Thyroid gland (tissue), 4 donors: ENCODE measurements around the gene RAE1. TPM values are rescaled to one million over a fixed set of nuclear protein-coding genes. Genes with fewer than 3 reads are reported as not detected.

ENCODE experiments used
- DNase-seq, 2 donors: peaks; one replicate each; pipeline ENCODE4 v3.0.0-alpha.2; 2019
- H3K27ac ChIP-seq, 3 donors: fragments of 200-600 bp; sonication (generic); 1 replicate in 2 of 3; 2 replicates in 1 of 3; pipeline ENCODE4 v1.5.1; 2016 to 2019; ENCODE audit warnings: mild to moderate bottlenecking in 1 of 3, moderate library complexity in 1 of 3
- H3K27me3 ChIP-seq: fragments of 200-600 bp; sonication (generic); one replicate; pipeline ENCODE4 v1.5.1; 2019
- H3K36me3 ChIP-seq, 2 donors: fragments of 200-600 bp; sonication (generic); one replicate each; pipeline ENCODE4 v1.5.1; 2016 to 2019
- H3K4me1 ChIP-seq, 2 donors: fragments of 200-600 bp; sonication (generic); one replicate each; pipeline ENCODE4 v1.5.1; 2017 to 2019
- H3K4me3 ChIP-seq, 3 donors: fragments of 200-600 bp; sonication (generic); replicated peaks in 1 of 3; 1 replicate in 2 of 3; 2 replicates in 1 of 3; pipeline ENCODE4 v1.5.1; 2016; ENCODE audit warnings: mild to moderate bottlenecking in 1 of 3
- H3K9me3 ChIP-seq: fragments of 200-600 bp; sonication (generic); one replicate; pipeline ENCODE4 v1.5.1; 2017
- POLR2A ChIP-seq, 2 donors: fragments of 450-650 bp; IDR thresholded peaks; one replicate each; pipeline ENCODE4 v1.6.1; 2017; ENCODE audit warnings: antibody characterized with exemption in 2 of 2, mild to moderate bottlenecking in 2 of 2, moderate library complexity in 1 of 2
- WGBS, 2 donors: methylation state at CpG; one replicate each; pipeline ENCODE4 v1.1.5; 2017; 5-methylcytosine and 5-hydroxymethylcytosine counted together
- intact Hi-C: fragments of 100-400 bp; cut with DNase I; formaldehyde crosslinking; loops from one replicate; pipeline ENCODE4 v1.15.1; 2023
- microRNA-seq: library from miRNA; unstranded; fragments of <30 nt; microRNA quantifications from one replicate; pipeline ENCODE4, GENCODE V29; 2016
- small RNA-seq: library from RNA; depleted of rRNA; stranded (forward); fragments of <200 nt; gene quantifications from one replicate; pipeline ENCODE3, GENCODE V24; 2016
- total RNA-seq, 4 donors: library from RNA; depleted of rRNA; stranded (reverse); fragments of >200 nt; gene quantifications; one replicate each; pipeline ENCODE4 v1.2.3, GENCODE V29; 2016
- TF ChIP-seq, protein P1 (sequence below), 6 experiments: fragments of 200-600 bp in 3 of 6; fragments of 450-650 bp in 3 of 6; sonication (generic) in 3 of 6; IDR thresholded peaks; one replicate each; pipeline ENCODE4 v1.5.1; 2016 to 2019; ENCODE audit warnings: antibody characterized with exemption in 6 of 6, mild to moderate bottlenecking in 2 of 6, inconsistent platforms in 1 of 6, moderate library complexity in 1 of 6

RAE1 gene
- total RNA-seq, 4 donors from 2014 or later: 17.5 to 26.4 (median 22.3) TPM

DNA sequence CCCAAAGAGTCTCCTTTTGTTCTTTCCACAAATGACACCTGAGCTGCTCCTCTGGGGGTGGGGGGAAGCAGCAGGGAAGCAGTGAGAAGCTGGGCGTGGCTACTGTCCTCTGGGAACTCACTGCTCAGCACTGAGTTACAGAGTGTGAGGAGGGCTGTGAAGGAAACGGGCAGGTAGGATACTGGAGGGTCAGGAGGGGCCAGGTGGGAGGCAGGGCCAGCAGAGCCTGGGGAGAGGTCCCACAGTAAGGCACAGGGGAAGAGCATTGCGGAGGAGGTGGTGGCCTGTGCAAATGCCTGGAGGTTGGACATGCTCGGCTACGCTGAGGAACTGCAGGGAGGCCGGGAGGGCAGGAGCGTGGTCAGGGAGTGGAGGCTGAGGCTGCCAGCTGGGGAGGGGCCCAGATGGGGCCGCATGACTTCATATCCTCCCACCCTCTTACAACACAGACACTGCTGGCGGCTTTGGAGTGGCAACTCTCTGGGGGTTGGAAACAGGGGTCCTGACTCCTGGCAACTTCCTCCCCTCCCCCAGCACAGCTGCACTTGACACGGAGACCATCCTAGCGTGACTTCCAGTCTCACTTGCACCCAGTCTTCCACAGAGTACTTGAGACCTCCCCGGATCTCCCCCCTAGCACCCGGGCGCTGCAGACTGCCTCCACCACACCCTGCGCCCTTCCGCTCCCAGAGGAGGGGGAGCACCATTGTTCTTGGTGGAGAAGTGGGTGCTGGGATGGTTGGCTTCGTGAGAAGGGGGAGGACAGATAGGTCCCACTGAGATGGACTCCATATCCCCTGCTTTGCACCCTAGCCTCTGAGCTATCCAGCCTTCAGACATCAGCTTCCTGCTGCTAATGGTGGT lies 74.3 kb downstream of the RAE1 start:
- WGBS, 2 donors: 38 to 44% methylated on average over 12 to 17 of the region's 17 CpGs

DNA sequence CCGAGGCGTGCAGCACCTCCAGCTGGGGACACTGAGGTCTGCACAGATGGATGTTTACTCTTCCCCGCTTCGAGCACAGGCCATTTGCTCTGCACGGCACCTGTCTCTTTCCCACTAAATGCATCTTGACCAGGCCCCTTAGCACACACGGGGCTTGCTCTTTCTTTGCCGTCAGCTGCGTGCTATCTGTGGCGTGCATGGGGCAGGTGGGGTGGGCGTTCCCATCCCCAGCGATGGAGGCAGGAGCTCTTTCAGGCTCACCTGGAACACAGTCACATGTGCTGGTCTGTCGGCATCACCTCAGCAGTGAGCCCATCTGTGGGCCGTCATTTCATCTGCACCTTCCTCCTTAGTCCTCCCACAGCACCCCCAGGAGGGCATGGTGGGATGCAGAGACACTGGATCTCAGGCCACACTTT lies 75.2 kb downstream of the RAE1 start:
- Histone ChIP-seq H3K4me3 (no peak overlapping the region), H3K36me3 (no peaks in the 10 kb centered on the region), H3K27ac (no peak overlapping the region), H3K4me1 (no peaks in the 10 kb centered on the region), H3K27me3 (no peaks in the 10 kb centered on the region), H3K9me3 (no peaks in the 10 kb centered on the region)
- no peak for DNase-seq
- 84 to 89% methylated on average over 13 of the region's 13 CpGs for WGBS, 2 donors
- intact Hi-C loops: no loop called here
- TF ChIP-seq, protein P1, sequence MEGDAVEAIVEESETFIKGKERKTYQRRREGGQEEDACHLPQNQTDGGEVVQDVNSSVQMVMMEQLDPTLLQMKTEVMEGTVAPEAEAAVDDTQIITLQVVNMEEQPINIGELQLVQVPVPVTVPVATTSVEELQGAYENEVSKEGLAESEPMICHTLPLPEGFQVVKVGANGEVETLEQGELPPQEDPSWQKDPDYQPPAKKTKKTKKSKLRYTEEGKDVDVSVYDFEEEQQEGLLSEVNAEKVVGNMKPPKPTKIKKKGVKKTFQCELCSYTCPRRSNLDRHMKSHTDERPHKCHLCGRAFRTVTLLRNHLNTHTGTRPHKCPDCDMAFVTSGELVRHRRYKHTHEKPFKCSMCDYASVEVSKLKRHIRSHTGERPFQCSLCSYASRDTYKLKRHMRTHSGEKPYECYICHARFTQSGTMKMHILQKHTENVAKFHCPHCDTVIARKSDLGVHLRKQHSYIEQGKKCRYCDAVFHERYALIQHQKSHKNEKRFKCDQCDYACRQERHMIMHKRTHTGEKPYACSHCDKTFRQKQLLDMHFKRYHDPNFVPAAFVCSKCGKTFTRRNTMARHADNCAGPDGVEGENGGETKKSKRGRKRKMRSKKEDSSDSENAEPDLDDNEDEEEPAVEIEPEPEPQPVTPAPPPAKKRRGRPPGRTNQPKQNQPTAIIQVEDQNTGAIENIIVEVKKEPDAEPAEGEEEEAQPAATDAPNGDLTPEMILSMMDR (IDR thresholded peaks at IDR 0.05): no peak
- TF ChIP-seq POLR2A (IDR thresholded peaks at IDR 0.05): no peak

More for the DNA sequence above, 74.3 kb downstream of the RAE1 start:
- H3K4me1 ChIP-seq: no peaks in the 10 kb centered on the region
- TF ChIP-seq POLR2A (IDR thresholded peaks at IDR 0.05): no peak
- TF ChIP-seq, protein P1 (IDR thresholded peaks at IDR 0.05): no peak
- H3K27me3 ChIP-seq: no peaks in the 10 kb centered on the region
- intact Hi-C loops: no loop called here
- H3K27ac ChIP-seq: no peak overlapping the region
- H3K4me3 ChIP-seq: no peak overlapping the region
- no peaks in the 10 kb centered on the region for H3K36me3 ChIP-seq
- no peaks in the 10 kb centered on the region for H3K9me3 ChIP-seq
- DNase-seq: no peak

DNA sequence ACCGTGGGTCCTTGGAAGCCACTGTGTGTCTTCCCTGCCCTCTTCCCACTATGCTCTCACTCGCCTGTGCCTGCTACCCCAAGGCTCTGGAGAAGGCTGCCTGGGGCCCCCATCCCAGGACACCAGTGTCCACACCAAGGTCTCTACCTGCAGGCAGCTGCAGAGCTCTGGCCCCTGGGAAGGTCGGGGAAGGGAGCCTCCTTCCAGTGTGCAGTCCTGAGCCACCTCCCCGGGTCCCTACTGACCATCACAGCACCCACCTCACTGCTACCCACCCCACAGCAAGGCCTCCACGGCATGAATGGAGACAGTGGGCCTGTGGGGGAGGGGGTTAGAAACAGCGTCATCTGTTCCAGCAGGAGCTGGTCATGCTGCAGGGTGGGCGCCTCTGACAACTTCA lies 75.8 kb downstream of the RAE1 start:
- Histone ChIP-seq H3K27ac (no peak overlapping the region), H3K9me3 (no peaks in the 10 kb centered on the region), H3K27me3 (no peaks in the 10 kb centered on the region), H3K36me3 (no peaks in the 10 kb centered on the region), H3K4me1 (no peaks in the 10 kb centered on the region), H3K4me3 (no peak overlapping the region)
- TF ChIP-seq POLR2A (IDR thresholded peaks at IDR 0.05): no peak
- TF ChIP-seq, protein P1 (IDR thresholded peaks at IDR 0.05): no peak
- no peak for DNase-seq
- WGBS, 2 donors: 82 to 84% methylated on average over 7 of the region's 7 CpGs
- intact Hi-C loops: no loop called here

DNA sequence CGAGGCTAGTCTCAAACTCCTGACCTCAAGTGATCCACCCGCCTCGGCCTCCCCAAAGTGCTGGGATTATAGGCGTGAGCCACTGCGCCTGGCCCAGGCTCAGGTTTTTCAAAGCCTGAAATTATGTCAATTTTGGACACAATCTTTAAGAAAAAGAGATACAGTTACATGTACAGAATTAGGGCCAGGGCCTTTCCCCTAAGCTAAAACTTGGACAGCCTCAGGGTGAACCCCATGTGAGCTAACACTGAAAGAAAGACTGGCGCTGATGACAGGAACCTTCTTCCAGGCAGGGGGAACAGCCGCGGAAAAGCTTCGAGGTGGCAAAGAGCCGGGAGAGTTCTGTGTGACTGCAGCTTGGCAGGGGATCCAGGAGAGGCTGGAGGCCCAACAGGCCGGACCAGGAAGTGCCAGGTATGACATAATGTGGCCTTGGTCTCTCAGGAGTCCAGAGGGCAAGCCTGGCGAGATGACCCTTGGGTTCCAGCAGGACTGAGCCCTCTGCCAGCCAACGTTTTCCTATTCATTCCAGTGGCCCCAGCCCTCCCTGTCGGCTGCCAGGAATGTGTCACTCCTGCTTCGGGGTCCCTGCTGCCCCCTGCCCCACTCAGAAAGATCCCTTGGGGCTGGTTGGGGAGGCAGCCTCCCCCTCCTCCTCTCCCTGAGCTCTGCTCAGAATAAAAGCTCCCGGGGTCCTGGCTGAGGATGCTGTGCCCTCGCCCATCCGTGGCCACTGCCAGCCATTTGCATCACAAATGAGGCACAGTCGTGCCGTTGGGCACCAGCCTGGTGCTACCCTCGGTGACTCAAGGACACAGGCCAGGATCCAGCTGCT lies 77.5 kb downstream of the RAE1 start:
- TF ChIP-seq, protein P1 (IDR thresholded peaks at IDR 0.05): no peak
- TF ChIP-seq POLR2A (IDR thresholded peaks at IDR 0.05): no peak
- Histone ChIP-seq H3K27ac (no peak overlapping the region), H3K36me3 (no peaks in the 10 kb centered on the region), H3K27me3 (no peaks in the 10 kb centered on the region), H3K9me3 (no peaks in the 10 kb centered on the region), H3K4me3 (no peak overlapping the region), H3K4me1 (peaks cover 0 to 2% of the 10 kb centered on the region in 2 donors)
- intact Hi-C loops: no loop called here
- 73 to 76% methylated on average over 14 to 15 of the region's 21 CpGs for WGBS, 2 donors
- DNase-seq: no peak

Small RNAs within 50 kb of the gene (microRNA-seq; reads per million reads assigned to microRNA genes)
- gene MIR4325: not detected

Small RNAs within 50 kb of the gene (small RNA-seq; reads per million reads assigned to genes)
- gene MIR4325 (not detected), gene RF00019 (not detected), gene RPL39P39 (not detected)

Other genes starting within 250 kb of the RAE1 start
- gene BMP7, start 84.6 kb upstream of the RAE1 start, total RNA-seq: 100 to 1,000 TPM in 1 of 4 donors, 10 to 100 TPM in 3; 34.0 to 113 (median 80.2) TPM
- not detected for gene SPO11, start 21.5 kb upstream of the RAE1 start, total RNA-seq
- gene RBM38, start 40.1 kb downstream of the RAE1 start, total RNA-seq: 10 to 100 TPM; 11.0 to 16.0 (median 12.0) TPM
- gene CTCFL, start 173.9 kb downstream of the RAE1 start, total RNA-seq: under 1 TPM in 2 of 4 donors, not detected in 2; 0.13 to 0.46 TPM
- 1 to 10 TPM in 3 of 4 donors, under 1 TPM in 1; 0.56 to 3.4 (median 2.2) TPM for gene PCK1, start 209.9 kb downstream of the RAE1 start, total RNA-seq